GM12878 (cell line): ENCODE measurements around the gene LYPLAL1. TPM values are rescaled to one million over a fixed set of nuclear protein-coding genes. Genes with fewer than 3 reads are reported as not detected.

Experiments used
- BCL11A ChIP-seq: IDR thresholded peaks from 2 replicates; pipeline ENCODE4 v1.6.1; 2011; ENCODE audit warnings: low read depth, low read length
- BCLAF1 ChIP-seq: fragments of 450-650 bp; IDR thresholded peaks from 2 replicates; pipeline ENCODE4 v1.6.1; 2017; ENCODE audit warnings: antibody characterized with exemption, mild to moderate bottlenecking, moderate library complexity
- CEBPB ChIP-seq, 2 experiments: fragments of 150-350 bp in 1 of 2; IDR thresholded peaks; 2 replicates each; pipeline ENCODE4 v1.6.1; 2012 to 2014; ENCODE audit warnings: low read depth in 2 of 2, low read length in 2 of 2, borderline replicate concordance in 1 of 2, inconsistent platforms in 1 of 2
- CREB1 ChIP-seq: IDR thresholded peaks from 2 replicates; pipeline ENCODE4 v1.6.1; 2012; ENCODE audit warnings: low read depth, mild to moderate bottlenecking, inconsistent platforms
- GABPA ChIP-seq: IDR thresholded peaks from 2 replicates; pipeline ENCODE4 v1.6.1; 2014; ENCODE audit warnings: antibody characterized with exemption, low read depth, mild to moderate bottlenecking, inconsistent platforms
- NKRF ChIP-seq: fragments of 450-650 bp; conservative IDR thresholded peaks from 2 replicates; pipeline ENCODE4 v1.6.1; 2017; ENCODE audit warnings: mild to moderate bottlenecking, moderate library complexity
- USF2 ChIP-seq: IDR thresholded peaks from 2 replicates; pipeline ENCODE4 v1.6.1; 2011; ENCODE audit warnings: low read depth, low read length, improper control_type of control experiment, borderline replicate concordance
- polyA plus RNA-seq, 11 experiments: library from polyadenylated mRNA; depleted of rRNA in 4 of 11; unstranded in 6 of 11; stranded (reverse) in 5 of 11; fragments of >200 nt; fragmentation: Nextera tagmentation in 4 of 11; fragmentation: Illumina TruSeq in 1 of 11; extraction: Ambion mirVana in 4 of 11; extraction: Trizol in 1 of 11; gene quantifications; 1 replicate in 1 of 11; 2 replicates in 10 of 11; pipeline versions ENCODE4 v1.2.1 to v1.2.3, GENCODE V29; 2011 to 2016; ENCODE audit warnings: inconsistent platforms in 2 of 11, missing spikeins in 2 of 11, low read depth in 1 of 11
- total RNA-seq, 4 experiments: library from RNA; depleted of rRNA in 3 of 4; stranded (reverse); fragments of >200 nt in 3 of 4; fragmentation: Illumina TruSeq in 1 of 4; extraction: Trizol in 1 of 4; gene quantifications; 2 replicates each; pipeline versions ENCODE4 v1.2.1 to v1.2.3, GENCODE V29; 2013 to 2021

The LYPLAL1 gene
- total and polyA plus RNA-seq, 10 of the 15 experiments (the other 5 are each of a cell fraction or from before 2014, with no cell fraction given): 19.4 to 112 (median 40.5) TPM

- TF ChIP-seq BCLAF1 (no peak), CEBPB (IDR thresholded peaks at IDR 0.05; ENCODE audit: borderline replicate concordance in 1 of 2, low read depth in 2 of 2, low read length in 2 of 2) (no peak), NKRF (no peak), GABPA (no peak), CREB1 (no peak), BCL11A (no peak), USF2 (no peak)
These were observed 87.8 kb downstream of the LYPLAL1 start (continued) for GRCh38 chr1:219261454-219261853.
